ENCODE measurements around the gene ROR1.

GRCh38 chr1:63882048-63882704 is 108.4 kb downstream of the ROR1 start:
- TF ChIP-seq CTCF (IDR thresholded peaks at IDR 0.05) (no peak), EZH2 (IDR thresholded peaks at IDR 0.05; ENCODE audit: borderline replicate concordance, insufficient read depth, low read depth, low read length, poor library complexity, severe bottlenecking) (no peak)
